Glomerular visceral epithelial cell (primary cell): ENCODE data around the gene PDZD7.
"Not testable (repeated sequence)": the region's sequence is repeated elsewhere in the genome, so short reads cannot be mapped to it uniquely, and the experiment has no call there.

Experiments
- DNase-seq: peaks from one replicate; pipeline ENCODE4 v3.0.0-alpha.2; 2016; ENCODE audit errors: extremely low spot score

PDZD7 gene

DNA sequence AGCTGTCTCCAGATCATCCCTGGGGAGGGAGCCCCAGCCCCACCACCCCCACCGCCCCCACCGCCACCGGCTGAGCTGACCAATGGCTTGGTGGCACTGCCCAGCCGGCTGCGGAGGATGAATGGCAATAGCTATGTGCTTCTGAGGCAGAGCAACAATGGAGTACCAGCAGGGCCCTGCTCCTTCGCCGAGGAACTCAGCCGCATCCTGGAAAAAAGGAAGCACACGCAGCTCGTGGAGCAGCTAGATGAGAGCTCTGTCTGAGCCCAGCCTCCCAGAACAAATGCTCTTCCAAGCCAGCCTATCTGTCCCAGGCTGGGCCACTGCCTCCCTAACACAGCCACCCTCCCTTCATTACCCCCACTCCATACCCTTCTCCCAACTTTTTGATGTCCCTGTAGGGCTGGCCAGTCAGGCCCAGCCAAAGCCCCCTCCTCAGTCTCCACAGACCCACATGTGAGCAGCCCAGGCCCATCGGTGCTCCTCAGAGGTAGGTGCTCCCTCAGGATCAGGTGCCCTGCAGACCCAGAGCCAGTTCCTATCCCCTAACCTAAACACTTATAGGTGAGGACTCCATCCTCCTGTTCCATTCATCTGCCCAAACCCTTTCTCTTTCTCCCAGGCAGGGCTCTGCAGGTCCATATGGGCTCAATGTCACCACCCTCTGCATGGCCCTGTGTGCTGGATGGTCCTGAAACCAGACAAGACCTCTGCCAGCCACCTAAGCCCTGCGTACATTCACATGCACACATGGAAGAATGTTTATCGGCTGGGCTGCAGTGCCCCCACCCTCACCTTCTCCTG is 46.9 kb downstream of the PDZD7 start:
- DNase-seq = no peak

DNA sequence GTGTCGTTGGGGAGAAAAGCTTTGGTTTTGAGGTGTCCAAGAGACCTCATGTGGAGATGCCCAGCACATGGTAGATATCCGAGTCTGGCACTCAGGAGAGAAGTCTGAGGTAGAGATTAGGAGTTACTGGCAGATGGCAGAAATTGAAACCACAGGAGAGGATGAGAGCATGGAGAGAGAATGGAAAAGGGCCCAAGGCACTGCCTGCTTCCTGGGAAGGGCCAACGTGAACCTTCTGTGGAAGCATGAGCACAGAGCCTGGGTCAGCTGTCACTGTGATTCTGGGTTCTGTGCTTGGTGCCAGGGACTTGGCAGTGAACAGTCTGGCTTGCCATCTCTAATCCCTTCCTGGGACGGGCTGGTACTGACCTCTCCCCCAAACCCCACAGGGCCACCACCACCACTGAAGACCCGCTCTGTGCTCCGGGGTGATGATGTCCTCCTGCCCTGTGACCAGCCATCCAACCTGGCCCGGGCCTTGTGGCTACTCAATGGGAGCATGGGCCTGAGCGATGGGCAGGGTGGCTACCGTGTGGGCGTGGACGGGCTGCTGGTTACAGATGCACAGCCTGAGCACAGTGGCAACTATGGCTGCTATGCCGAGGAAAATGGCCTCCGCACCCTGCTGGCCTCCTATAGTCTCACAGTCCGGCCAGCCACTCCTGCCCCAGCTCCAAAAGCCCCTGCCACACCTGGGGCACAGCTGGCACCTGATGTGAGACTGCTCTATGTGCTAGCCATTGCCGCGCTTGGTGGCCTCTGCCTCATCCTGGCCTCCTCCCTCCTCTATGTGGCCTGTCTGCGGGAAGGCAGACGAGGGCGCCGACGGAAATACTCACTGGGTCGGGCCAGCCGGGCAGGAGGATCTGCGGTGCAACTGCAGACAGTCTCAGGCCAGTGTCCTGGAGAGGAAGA is 47.8 kb downstream of the PDZD7 start:
- DNase-seq = no peak

DNA sequence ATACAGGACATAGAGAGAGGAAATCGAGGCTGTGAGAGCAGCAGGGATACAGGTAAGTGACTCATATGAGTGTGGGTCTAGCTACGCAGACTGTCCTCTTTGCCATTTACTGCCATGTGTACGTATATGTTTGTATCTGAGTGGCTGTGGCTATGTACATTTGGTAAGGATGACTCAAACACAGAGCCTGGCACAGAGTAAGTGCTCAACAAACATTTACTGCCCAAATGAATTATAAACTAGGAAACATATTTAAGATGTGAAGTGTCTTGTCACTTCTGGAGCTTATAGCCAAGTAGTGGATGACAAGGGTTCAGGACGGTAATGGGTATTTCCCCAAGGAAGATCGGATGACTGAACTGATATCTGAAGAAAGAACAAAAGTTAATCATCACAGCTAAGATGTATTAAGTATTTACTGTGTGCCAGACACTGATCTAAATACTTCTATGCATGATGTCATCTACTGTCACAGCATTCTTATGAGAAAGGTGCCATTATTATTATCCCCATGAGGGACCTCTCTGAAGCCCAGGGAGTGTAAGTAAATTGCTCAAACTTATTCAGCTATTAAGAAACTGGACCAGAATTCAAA is 49.7 kb downstream of the PDZD7 start:
- no peak for DNase-seq

DNA sequence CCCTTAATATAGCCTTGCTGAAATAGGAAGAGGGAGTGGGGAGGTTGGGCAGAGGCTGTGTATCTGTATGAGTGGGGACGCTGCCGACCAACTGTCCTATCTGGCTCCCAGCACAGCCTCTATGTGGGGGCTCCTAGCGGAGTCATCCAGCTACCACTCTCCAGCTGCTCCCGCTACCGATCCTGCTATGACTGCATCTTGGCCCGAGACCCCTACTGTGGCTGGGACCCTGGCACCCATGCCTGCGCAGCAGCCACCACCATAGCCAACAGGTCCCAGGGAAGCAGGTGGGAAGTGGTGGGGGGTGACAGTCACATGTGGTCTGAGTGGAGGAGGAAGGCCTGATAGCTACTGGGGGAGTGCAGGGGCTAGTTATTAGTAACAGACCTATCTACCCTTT is 50.2 kb downstream of the PDZD7 start:
- DNase-seq = no peak

DNA sequence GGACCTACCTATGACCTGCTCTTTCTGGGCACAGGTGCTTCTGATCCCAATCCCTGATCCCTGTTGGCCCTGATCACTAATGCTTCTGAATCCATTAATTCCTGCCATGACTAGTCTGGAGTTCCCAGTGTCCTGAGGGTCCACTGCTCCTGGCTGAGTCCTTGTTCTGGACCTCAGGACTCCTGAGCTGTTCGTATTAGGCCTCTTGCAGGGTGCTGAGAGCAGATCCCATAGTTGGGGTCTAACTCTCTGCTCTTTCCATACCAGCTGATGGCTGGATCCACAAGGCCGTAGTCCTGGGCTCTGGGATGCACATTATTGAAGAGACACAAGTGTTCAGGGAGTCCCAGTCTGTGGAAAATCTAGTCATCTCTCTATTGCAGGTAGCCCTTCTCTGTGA is 50.6 kb downstream of the PDZD7 start:
- no peak for DNase-seq

DNA sequence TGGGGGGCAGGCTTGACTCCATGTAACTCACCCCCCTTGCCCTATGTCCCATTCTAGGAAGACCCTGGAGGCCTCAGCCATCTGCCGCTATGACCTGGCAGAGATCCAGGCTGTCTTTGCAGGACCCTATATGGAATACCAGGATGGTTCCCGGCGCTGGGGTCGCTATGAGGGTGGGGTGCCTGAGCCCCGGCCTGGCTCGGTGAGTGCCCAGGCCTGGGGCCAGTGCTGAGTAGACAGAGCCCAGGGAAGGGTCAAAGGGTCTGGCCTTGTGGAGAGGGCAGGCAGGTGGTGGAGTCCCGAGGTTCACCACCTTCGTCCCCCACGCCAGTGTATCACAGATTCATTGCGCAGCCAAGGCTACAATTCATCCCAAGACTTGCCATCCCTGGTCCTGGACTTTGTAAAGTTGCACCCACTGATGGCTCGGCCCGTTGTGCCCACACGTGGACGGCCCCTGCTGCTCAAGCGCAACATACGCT is 51.1 kb downstream of the PDZD7 start:
- no peak for DNase-seq

DNA sequence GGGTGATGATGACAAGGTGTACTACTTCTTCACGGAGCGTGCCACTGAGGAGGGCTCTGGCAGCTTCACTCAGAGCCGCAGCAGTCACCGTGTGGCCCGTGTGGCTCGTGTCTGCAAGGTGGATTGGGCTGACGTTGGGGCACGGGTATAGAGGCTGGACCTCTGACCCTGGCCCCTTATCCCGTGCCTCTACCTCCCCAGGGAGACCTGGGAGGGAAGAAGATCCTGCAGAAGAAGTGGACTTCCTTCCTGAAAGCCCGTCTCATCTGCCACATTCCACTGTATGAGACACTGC is 52.1 kb downstream of the PDZD7 start:
- DNase-seq = no peak

DNA sequence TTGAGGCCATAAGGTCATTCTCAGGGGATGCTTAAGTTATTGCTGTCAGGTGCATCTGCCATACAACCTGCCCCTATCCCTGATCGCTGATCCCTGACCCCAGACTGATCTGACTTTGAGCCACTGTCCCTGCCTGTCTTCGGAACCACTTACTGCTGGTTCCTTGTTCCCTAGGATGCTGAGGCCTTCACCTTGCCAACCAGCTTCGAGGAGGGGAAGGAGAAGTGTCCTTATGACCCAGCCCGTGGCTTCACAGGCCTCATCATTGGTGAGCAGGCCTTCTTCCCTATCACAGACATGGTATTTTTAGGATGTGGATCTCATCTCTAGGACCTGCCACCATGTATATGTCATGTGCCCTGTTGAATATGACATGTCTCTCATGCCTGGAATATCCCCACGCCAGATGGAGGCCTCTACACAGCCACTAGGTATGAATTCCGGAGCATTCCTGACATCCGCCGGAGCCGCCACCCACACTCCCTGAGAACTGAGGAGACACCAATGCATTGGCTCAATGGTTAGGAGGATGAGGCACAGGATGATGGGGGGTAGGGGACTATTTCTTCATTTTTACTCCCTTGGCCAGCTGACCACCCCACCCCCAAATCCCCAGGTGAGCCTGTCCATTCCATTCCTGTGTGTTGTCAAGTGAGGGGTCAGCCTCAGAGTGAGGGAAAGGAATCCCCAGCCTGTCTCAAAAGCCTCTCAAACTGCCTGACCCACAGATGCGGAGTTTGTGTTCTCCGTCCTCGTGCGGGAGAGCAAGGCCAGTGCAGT is 52.6 kb downstream of the PDZD7 start:
- no peak for DNase-seq

DNA sequence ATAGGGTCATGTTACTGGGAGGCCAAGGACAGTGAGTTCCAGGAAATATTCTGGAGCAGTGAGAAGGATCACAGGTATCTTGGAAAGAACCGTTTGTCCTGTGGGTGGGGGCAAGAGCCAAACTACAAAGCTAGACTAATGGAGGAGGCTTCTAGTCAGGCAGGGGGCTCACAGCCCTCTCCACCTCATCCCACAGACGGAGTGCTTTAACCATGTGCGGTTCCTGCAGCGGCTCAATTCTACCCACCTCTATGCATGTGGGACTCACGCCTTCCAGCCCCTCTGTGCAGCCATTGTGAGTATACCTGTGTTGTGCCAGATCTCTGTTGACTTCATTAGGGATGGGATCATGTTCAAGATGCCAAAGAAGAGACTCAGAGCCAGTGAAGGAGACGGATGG is 53.5 kb downstream of the PDZD7 start:
- no peak for DNase-seq

DNA sequence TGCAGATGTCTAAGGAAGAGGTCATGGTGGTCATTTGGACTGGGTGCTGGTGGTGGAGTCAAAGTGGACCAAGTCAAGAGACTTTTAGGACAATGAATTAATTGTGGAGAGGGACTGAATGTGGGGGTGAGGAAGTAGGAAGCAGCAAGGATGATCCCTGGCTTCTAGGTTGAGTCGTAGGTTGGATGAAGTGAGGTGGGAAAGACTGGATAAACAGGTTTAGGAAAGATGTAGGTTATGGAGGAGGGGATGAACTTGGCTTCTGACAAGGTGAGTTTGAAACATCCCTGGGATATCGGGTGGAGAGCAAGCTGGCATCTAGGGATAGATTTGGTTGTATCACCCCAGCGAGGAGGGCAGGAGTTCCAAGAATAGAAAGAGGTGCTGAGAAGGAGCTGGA is 54.0 kb downstream of the PDZD7 start:
- no peak for DNase-seq

DNA sequence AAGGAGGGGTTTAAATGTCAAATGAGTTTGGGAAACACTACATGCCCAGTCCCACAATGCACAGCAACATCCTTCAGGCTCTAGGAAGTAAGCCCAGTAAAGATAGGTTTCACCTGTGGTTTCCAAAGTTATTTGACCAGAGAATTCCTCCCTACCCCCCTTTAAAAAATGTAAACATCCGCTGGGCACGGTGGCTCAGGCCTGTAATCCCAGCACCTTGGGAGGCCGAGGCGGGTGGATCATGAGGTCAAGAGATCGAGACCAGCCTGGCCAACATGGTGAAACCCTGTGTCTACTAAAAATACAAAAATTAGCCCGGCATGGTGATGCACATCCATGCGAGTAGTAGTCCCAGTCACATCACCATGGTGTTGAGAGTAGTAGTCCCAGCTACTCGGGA is 55.5 kb downstream of the PDZD7 start:
- DNase-seq = not testable (repeated sequence)

DNA sequence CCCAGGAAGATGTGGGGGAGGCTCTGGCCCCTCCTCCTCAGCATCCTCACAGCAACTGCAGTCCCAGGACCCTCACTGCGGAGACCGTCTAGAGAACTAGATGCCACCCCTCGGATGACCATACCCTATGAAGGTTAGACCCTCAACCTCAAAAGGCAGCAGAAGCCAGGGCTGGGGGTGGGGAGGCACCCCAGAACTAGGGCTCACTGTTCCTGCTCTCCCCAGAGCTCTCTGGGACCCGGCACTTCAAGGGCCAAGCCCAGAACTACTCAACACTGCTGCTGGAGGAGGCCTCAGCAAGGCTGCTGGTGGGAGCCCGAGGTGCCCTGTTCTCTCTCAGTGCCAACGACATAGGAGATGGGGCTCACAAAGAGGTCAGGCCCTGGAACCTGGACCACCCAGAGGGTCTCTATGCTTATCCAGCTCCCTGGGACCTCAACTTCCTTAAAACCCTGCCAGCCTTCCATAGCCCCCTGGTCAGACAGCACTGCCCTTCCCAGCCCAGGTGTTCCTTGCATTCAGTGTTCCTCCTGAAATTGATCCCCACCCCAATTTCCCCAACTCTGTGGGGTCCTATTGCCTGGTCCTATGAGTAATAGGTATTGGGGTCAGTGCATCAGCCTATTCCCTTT is 57.9 kb downstream of the PDZD7 start:
- DNase-seq = no peak

DNA sequence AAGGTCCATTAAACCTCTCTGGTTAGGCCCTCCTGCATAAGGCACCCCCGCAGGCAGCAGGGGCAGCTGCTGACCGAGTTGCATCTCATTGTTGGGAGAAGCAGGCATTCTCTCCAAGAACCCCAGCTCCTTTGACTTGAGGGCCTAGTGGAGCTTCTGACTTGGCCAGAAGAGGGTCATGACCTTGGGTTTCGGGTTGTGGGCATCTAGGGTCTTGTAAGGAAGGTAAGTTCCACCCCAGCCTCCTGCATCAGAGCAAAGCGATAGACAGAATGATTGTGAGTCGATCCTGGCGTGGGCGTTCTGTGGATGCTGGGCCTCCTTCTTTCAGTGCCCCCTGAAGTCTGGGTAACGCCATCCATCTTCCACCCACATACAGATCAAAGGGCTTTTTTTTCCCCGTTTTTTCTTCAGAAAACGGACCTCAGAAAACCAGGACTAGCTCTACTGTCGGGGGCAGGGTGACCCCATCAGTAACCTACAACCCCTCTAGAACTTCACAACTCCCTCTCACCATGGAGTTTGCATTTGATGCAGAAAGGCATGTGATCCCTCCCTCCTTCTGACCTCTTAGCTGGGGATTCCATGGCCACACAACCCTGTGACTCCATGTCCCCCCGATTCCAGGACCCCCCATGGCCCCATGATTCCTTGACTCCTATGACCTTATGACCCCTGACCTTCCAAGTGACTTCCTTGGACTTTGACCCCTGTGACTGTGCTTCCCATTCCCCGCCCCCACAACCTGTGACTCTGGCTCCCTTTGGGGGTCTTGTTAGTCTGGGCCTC is 58.6 kb downstream of the PDZD7 start:
- DNase-seq = no peak

DNA sequence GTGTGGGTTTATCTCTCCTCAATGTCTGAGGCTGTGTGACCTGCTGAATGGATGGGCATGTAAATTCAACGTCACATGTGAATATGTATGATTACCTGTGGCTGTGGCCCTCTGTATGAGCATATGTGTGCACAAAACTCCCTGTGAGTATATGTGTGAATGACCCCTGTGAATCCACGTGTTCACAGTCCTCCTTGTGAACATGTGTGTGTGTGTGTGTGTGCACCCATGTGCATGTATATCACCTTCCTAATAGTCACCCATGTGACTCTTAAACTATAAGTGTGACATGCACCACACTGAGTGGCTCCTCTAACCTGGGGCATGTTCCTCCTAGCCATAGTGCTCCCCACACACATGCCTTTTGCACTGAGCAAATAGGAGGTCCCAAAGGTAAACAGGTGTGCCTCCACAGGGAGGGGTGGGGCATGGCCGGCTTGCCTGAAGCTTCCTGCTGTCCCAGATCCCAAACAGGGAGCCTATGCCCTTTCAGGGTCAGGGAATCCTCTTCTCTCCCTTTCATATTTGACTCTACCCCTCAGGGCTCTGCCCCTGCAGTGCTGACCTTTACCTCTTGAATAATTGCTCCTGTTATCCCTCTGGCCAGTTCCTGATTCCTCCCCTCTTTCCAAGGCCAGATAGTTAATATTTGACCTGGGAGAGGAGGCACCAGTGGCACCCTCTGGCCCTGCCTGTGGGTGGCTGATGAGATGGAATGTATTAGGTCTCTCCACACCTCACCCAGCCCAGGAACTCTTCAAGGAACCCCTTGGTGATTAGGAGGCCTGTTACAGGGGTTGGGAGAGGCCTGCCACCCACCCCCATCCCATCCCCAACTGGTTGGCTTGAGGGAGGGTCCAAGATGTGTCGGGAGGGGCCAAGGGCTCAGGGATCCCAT is 59.8 kb downstream of the PDZD7 start:
- DNase-seq = peak; percentile 56

DNA sequence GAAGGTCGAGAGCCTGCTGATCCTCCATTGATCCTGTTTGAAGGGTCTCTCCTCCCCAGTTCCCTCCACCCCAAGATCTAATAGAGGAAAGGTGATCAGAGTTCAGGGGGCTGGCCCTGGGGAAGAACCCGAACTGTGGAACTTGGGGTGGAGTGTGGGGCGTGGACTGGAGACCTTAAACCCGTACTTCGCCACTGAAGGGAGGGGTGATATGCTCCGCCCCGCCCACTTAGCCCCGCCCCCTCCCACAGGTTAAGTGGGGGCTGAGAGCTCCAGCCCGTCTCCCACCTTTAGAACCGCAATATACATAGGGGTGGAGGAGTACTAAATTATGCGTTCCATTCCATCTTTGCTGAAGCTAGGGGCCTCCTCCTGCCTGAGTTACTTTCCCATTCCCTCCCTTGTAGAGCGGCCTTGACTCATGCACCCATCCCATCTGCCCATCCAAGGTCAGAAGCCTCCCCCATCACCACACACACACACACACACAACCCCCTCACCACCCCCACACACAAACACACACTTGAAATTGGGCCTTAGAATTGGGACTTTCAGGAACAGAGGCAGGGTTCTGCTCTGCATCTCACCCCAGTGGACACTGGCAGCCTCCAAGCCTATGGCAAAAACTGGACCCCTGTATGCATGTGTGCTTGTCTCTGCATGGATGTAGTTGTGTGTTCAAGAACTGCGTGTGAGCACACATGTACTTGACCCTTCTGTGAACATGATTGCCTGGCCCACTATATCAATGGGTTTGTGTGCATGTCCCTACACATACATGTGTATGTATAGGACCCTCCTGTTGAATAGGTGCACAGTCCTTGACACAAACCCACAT is 60.6 kb downstream of the PDZD7 start:
- no peak for DNase-seq

DNA sequence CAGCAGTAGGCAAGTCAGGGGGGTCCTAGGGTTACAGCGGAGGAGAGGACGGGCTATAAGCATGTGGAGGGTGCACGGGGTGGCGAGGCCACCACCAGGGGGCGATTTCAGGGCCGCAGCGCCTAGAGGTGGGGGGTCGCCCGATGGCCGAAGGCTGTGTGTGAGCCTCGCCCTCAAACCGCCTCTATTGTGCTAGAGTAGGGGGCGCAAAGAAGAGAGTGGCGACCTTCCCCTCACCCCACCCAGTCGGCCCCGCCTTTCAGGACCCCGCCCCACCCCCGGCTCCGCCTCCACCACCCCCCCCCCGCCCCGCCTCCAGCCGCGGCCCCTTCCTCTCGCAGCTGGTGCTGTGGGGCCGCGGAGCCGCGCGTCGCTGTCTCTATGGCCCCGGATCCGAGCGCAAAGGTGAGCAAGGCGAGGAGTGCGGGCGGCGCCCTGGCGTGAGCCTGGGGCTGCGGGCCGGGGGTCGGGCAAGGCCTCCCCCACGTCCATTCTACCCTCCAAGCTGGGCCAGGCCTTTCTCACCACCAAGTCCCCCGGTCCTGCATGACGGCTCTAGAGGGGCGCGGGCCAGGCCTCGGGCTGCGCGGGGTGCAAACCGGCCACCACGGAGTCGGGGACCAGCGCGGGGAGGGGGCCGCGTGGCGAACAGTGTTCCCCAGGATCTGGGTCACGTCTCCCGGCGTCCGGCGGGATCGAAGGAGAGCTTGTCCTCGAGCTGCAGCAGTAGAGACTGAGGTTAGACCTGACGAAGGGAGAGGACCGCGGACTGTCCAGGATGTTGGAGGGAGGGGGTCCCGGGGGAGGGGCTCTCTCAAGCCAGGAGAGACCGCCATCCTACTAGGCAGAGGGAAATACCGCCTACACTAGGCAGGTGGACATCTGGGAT is 61.5 kb downstream of the PDZD7 start, which contains the start of gene SEMA4G:
Gene SEMA4G (plus strand): TSS at position 318 of the 889 bp plus-strand sequence. CDS start 3,409 bp downstream, outside the sequence.
- DNase-seq = peak; percentile 48

DNA sequence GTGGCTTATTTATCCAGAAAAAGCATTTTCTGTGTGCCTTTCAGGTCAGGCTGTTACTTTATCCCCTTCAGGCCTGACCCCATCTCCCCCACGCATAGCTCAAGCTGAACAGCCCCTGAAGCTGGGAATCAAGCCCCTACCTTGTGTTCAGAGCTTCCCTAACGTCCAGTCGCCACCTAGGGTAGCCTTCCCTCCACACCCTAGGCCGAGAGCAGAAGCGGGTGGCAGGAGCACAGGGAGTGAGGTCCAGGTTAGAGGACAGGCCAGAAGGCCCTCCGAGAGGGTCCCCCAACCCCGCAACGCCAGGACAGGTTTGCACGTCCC is 62.1 kb downstream of the PDZD7 start:
- no peak for DNase-seq
